Right renal pelvis (tissue), 4 donors: Measurements from ENCODE around the gene FAM25A. TPM values are rescaled to one million over a fixed set of nuclear protein-coding genes. Genes with fewer than 3 reads are reported as not detected.
"Not testable (repeated sequence)": the region's sequence is repeated elsewhere in the genome, so short reads cannot be mapped to it uniquely, and the experiment has no call there.

Experiments
- DNase-seq, 4 donors: peaks; one replicate each; pipeline ENCODE4 v3.0.0-alpha.2; 2013; ENCODE audit warnings: low read depth in 4 of 4, low spot score in 3 of 4, missing footprints in 1 of 4
- polyA plus RNA-seq, 4 donors: library from polyadenylated mRNA; unstranded; fragments of 120-200 nt; gene quantifications; one replicate each; pipeline ENCODE4 v1.2.1, GENCODE V29; 2013; ENCODE audit not compliant: insufficient read length in 4 of 4

FAM25A gene
- polyA plus RNA-seq, 4 donors = not detected

GRCh38 chr10:87009134-87009696 is 10.9 kb upstream of the FAM25A start:
- DNase-seq = not testable (repeated sequence)

- not testable (repeated sequence) for DNase-seq
Measured at GRCh38 chr10:87013528-87013927, 6.6 kb upstream of the FAM25A start.

DNA sequence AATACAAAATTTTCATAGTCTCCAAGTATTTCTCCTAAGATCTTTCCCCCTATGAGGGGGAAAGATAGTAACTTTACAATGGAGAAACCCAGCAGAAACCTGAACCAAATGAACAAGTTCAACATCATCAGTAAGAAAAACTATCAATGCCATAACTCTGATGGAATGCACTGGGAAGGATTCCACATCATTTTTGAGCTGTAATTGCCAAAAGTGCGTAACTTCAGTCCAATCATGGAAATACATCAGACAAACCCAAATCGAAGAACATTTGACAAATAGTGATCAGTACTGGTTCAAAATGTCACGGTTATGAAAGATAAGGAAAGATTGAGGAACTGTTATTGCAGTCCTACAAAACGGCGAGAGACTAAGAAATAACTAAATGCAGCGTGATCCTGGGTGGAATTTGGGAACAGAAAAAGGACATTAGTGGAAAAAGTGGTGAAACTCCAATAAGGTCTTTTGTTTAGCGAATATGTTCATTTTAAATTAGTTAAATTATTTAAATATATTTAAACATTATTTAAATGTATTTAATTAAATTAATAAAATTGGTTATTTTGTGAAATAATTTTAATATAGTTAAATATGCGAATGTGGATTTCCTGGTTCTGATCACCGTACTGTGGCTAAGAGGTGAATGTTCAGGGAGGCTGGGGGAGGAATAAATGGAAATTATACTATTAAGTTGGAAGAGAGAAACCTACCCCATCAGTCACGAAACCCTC is 4.9 kb upstream of the FAM25A start:
- DNase-seq = not testable (repeated sequence)

GRCh38 chr10:87018127-87018526 is 2.0 kb upstream of the FAM25A start:
- DNase-seq = not testable (repeated sequence)

DNA sequence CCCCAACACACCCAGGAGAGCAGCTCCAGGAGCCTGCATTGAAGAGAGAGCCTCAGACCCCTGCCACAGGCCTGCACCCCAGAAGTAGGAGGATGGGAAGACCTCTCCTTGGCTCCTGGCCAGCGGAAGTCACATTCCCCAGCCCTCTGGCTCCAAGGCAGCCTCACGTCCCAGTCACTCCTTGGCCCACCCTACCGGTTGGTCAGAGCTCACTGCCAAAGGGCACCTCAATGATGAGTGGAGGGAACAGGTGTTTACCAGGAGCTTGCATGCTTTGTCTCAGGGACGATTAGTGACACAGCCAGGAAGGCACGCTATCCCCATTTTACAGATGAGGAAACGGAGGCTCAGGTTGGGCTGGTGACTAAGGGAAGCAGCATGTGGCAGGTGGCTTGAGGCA is 1.0 kb upstream of the FAM25A start:
- DNase-seq = not testable (repeated sequence)

DNA sequence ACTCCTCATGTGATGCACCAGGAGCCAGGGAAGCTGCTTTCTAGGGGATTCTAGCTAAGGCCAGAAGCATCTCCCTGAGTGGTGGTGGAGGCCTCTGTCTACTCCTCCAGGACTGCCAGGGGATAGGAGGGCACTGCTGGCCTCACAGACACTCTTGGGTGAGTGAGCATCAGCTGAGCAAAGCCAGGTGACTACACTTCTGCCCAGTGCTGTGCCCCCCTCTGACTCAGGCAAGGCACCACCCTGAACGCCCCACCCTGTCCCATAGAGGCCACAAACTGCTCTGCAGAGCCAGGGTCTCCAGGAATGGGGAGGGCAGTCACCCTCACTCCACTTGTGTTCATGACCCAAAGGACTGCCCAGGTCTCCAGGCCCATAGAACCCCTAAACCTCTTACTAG is 590 bp upstream of the FAM25A start:
- DNase-seq = not testable (repeated sequence)

GRCh38 chr10:87025285-87025958 is 5.3 kb downstream of the FAM25A start:
- not testable (repeated sequence) for DNase-seq

DNA sequence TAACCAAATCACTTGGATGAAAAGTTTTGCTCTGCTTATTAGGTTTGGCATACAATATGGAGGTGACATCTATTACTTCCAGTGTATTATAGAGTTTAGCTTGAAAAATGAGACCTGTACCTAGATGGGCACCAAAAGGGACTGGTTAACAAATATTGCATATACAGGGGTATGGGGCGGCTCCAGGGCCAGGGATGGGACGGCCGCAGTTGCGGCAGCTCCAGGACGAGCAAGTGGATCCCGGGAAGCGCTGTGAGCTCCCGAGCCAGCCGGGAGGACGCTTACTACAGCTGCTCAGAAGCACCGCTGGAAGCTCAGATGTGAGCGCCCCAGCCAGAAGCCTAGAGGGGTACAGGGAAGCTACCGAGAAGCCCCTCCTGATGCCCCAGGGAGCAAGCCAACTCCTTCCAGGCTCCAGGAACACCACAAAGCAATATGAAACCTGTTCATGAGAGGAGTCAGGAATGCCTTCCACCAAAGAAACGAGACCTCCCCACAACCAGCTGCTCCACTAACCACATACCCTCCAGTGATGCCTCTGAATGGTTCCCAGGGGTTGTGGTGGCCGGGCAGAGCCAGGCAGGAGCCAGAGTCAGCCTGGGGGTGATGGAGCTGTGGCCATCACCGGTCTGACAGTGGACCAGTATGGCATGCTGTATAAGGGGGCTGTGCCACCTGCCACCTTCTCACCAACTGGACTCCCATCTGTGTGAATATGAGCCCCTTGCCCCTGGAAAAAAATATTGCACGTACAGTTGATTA is 6.8 kb downstream of the FAM25A start:
- DNase-seq = not testable (repeated sequence)

DNA sequence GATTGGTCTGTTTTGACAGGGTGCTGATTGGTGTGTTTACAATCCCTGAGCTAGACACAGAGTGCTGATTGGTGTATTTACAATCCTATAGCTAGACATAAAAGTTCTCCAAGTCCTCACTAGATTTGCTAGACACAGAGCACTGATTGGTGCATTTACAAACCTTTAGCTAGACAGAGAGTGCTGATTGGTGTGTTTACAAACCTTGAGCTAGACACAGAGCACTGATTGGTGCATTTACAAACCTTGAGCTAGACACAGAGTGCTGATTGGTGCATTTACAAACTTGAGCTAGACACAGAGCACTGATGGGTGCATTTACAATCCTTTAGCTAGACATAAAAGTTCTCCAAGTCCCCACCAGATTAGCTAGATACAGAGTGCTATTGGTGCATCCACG is 10.3 kb downstream of the FAM25A start:
- DNase-seq = not testable (repeated sequence)

- no peak for DNase-seq
Measured at GRCh38 chr10:87030912-87031635, 11.0 kb downstream of the FAM25A start.

DNA sequence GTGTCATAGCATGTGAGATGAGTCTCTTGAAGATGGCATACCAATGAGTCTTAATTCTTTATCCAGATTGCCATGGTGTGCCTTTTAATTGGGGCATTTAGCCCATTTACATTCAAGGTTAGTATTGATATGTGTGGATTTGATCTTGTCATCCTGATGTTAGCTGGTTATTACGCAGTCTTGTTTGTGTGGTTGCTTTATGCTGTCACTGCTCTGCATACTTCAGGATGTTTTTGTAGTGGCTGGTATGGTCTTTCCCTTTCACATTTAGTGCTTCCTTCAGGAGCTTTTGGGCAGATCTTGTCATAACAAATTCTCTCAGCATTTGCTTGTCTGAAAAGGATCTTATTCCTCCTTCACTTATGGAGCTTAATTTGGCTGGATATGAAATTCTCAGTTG is 16.5 kb downstream of the FAM25A start:
- no peak for DNase-seq

DNA sequence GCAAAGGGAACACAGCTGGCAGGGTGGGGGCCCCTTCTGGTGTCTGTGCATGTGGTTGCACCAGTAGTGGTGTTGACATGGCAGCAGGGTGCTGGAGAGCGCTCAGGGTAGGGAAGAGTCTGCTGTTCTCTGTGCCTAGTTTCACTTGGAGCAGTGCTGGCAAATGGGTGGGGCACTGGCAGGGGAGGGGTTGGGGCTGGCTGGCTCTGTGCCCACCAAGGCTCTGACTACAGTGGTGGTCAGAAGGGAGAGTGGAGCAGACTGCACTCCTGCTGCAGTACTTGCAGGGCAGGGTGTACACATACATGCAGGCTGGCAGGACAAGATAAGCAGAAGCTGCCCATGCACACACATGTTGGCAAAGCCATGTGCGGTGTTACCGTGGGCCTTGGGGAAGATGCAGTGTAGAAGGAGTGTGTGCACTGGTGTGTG is 18.2 kb downstream of the FAM25A start:
- DNase-seq = no peak

DNA sequence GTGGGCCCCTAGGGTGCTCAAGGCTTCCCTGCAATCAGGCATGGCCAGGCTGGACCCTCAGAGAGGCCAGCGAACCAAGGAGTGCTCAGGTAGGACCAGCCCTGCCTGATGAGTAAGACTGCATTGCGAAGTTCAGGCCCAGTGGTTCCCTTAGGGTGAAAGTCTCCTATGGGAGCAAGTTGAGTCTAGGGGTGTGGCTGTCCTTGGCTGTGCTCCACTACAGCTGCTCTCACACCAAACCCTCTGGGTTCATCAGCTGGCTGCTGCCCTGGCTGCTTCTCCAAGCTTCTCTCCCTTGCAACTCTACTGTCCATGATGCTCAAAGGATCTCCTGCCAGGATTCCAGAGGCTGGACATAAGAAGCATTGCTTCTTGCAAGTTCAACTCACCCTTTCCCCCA is 18.7 kb downstream of the FAM25A start:
- no peak for DNase-seq

DNA sequence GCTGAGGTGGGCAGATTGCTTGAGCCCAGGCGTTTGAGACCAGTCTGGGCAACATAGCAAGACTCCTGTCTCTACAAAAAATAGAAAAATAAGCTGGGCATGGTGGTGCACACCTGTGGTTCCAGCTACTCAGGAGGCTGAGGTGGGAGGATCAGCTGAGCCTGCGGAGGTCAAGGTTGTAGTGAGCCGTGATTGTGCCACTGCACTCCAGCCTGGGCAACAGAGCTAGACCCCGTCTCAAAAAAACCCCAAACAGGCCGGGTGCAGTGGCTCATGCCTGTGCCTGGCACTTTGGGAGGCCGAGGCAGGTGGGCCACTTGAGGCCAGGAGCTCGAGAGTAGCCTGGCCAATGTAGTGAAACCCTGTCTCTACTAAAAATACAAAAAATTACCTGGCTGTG is 23.5 kb downstream of the FAM25A start:
- DNase-seq = not testable (repeated sequence)

- DNase-seq = no peak
Measured at GRCh38 chr10:87045434-87045938, 25.4 kb downstream of the FAM25A start.

DNA sequence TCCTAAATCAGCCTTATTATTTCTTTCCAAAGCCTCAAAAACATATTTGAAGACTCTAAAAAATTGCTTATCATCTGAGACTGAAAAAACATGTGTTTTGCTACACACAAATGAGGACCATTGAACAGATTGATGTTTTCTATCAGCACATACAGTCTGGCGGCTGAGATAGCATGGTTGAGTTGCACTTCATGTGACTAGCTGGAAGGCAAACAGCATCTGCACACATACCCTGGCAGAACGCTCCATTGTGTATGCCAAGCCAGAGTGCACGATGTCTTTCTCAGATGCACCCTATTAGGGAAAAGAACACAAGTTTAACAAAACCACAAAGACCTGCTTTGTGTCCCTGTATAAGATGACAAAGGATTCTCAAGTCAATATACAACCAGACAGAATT is 33.0 kb downstream of the FAM25A start:
- no peak for DNase-seq

DNA sequence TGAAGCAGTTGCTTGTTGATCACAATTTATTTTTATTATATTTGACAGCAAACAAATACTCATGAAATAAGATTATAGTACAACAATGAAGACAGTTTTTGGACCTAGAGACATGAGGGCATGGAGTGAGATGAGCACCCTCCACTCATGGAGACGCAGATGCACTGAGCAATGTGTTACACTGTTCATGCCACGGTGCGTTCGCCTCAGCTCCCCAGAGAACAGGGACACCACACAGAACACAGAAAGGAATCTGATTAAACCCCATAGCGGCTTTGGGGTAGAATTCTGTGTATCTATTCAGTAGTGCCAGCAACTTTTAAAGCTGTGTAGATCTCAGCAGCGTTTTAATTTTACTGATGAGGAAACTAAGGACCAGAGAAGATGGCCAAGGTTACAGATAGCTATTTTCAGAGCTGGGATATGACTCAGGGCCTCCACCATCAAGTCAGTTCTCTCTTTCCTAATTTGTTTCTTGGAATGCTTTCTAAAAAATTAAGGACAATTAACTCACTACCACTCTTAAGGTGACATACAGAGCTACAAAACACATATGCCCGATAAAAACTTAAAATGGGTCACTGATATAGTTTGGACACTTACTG is 33.6 kb downstream of the FAM25A start:
- DNase-seq = no peak

DNA sequence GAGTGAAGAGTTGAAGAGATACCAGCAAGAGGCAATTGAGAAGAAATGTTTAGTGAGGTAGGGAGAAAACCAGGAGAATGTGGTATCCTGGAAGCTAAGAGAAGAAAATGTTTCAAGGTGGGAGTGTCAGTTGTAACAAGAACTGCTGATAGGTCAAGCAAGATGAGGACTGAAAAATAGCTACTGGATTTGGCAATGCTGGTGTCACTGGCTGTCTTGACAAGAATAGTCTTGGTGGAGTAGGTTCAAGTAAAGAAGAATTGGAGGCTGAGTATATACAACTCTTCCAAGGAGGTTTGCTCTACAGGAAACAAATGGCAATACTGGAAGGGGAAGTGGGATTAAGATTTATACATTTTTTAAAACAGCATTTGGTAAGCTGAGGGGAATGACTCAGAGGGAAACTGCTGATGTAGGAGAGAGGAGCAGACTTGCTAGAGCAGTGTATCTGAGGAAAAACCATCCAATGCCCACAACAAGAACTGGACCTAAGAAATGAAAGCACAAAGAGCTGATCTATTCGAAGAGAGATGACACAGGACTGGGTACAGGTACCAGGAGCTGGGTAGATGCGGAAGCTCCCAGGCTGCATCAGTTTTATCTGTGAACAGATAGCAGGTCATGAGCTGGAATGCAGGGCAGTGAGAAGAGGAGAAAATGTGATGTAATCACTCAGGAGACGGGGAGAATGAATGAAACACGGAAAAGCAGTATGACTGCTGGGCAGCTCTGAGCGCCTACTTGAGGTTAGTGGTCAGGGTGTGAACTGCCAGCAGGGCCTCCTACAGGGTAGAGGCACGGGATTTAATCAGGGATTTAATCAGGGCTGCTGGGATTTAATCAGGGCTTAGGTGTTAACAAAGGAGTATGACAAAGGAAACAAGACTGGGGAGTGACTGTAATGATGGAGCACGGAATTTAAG is 34.5 kb downstream of the FAM25A start:
- DNase-seq = no peak

- DNase-seq = no peak
Measured at GRCh38 chr10:87058171-87058570, 38.1 kb downstream of the FAM25A start.
